Aorta (tissue), 5 donors: ENCODE data around the gene WNK1. TPM values are rescaled to one million over a fixed set of nuclear protein-coding genes. Genes with fewer than 3 reads are reported as not detected.
"Not testable (repeated sequence)": the region's sequence is repeated elsewhere in the genome, so short reads cannot be mapped to it uniquely, and the experiment has no call there.

ENCODE experiments used
- ATAC-seq: fragments of 200-7000 bp; cut with Tn5 transposase; one replicate; pipeline ENCODE4 v1.9.1; 2022; ENCODE audit warnings: moderate library complexity; ENCODE audit not compliant: low FRiP score
- DNase-seq, 2 donors: peaks; one replicate each; pipeline ENCODE4 v3.0.0-alpha.2; 2020
- H3K27ac ChIP-seq, 2 donors: one replicate each; pipeline ENCODE4 v1.5.1; 2013; ENCODE audit warnings: low read length in 2 of 2, mild to moderate bottlenecking in 2 of 2, moderate library complexity in 2 of 2, control low read depth in 1 of 2, inconsistent platforms in 1 of 2, low read depth in 1 of 2
- H3K27me3 ChIP-seq, 2 donors: one replicate each; pipeline ENCODE4 v1.6.1; 2013; ENCODE audit warnings: control low read depth in 1 of 2, low read length in 1 of 2, mild to moderate bottlenecking in 1 of 2, moderate library complexity in 1 of 2; ENCODE audit not compliant: insufficient read depth in 2 of 2, control insufficient read depth in 1 of 2
- H3K36me3 ChIP-seq, 2 donors: one replicate each; pipeline ENCODE4 v1.6.1; 2013; ENCODE audit warnings: control low read depth in 1 of 2, low read length in 1 of 2, mild to moderate bottlenecking in 1 of 2; ENCODE audit not compliant: insufficient read depth in 2 of 2, control insufficient read depth in 1 of 2
- H3K4me1 ChIP-seq, 2 donors: one replicate each; pipeline ENCODE4 v1.6.1; 2013; ENCODE audit warnings: low read length in 2 of 2, control low read depth in 1 of 2, mild to moderate bottlenecking in 1 of 2, moderate library complexity in 1 of 2; ENCODE audit not compliant: insufficient read depth in 2 of 2, control insufficient read depth in 1 of 2
- H3K4me3 ChIP-seq, 2 donors: one replicate each; pipeline ENCODE4 v1.5.1; 2013; ENCODE audit warnings: low read length in 2 of 2, control low read depth in 1 of 2, mild to moderate bottlenecking in 1 of 2
- H3K9me3 ChIP-seq: one replicate; pipeline ENCODE4 v1.6.1; 2013; ENCODE audit warnings: mild to moderate bottlenecking, low read length; ENCODE audit not compliant: control insufficient read depth
- WGBS, 2 donors: extraction: QIAGEN DNeasy Blood & Tissue Kit; methylation state at CpG; one replicate each; pipeline ENCODE4 v1.1.7; 2013; 5-methylcytosine and 5-hydroxymethylcytosine counted together
- intact Hi-C, 2 donors: fragments of 100-400 bp; cut with DNase I; formaldehyde crosslinking; loops; one replicate each; pipeline versions ENCODE4 v1.14.2 to v1.15.0; 2022
- polyA plus RNA-seq, 2 donors: library from polyadenylated mRNA; stranded (reverse); fragments of 200-250 nt; gene quantifications; one replicate each; pipeline ENCODE4 v1.2.3, GENCODE V29; 2013
- total RNA-seq, 2 donors: library from RNA; stranded (reverse); fragmentation: NEBNext Ultra II Directional; extraction: Animal tissue kit (Norgen Biotek cat#: 25700); gene quantifications; one replicate each; pipeline ENCODE4 v1.2.1, GENCODE V29; 2021
- donor health status: healthy with polysubstance abuse.
- donor health status: Bipolar disorder and iron deficiency.
- donor health status: DM: no; HTN: no; CAD: no.
- donor health status: DM: no; HTN: no; CAD: no.
- donor health status: DM: yes; HTN: yes; CAD: no.

Gene WNK1
- total and polyA plus RNA-seq, 4 donors: 22.3 to 226 (median 106) TPM

DNA sequence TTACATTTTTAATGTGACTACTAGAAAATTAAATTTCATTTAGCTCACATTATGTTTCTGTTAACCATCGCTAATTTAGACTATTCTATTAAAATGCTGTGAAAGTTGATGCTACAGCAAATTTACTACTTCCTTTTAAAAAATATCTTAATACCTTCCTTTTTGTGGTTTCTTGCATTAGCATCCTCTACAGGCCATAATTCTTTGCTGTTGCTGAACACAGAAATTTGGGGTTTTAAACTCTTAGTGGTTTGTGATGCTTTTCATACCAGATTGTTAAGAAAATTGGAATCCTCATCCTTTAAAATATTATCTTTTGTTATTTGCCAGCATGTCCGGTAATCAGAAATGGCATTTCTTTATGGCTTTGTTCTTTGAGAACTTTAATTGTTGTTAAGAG lies 18.1 kb downstream of the WNK1 start:
- Histone ChIP-seq H3K9me3 (no peaks in the 10 kb centered on the region), H3K4me1 (peaks cover 2 to 3% of the 10 kb centered on the region in 2 donors), H3K4me3 (no peak overlapping the region), H3K36me3 (no peaks in the 10 kb centered on the region), H3K27me3 (no peaks in the 10 kb centered on the region), H3K27ac (no peak overlapping the region)
- WGBS, 2 donors: 74 to 82% methylated on average over 2 of the region's 2 CpGs
- no peak for ATAC-seq
- DNase-seq: no peak
- intact Hi-C loops: no loop called here

DNA sequence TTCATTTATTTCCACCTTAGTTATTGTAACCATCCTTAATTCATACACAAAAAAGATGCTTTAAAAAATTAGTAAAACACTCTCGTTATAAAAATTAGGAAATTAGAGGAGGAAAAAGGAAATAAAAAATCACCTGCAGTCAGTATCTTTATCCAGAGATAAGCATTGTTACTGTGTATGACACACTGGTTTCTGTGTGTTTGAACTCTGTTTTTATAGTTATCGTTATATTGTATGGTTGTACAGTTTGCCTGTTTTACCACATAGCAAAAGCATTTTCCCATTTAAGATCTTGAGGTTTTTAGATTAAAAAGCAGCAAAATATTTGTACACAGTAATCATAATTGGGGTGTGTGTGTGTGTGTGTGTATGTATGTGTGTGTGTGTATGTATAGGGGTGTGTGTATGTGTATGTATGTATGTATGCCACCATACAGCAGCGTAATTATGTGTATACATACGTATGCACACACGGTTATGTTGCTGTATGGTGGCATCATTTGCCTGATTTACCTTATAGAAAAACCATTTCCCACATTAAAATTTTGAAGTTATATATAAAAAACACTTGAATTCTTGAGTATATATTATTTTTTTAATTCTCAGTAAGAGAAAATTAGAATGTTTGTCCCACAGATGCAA lies 19.8 kb downstream of the WNK1 start:
- peaks cover 2 to 3% of the 10 kb centered on the region in 2 donors for H3K4me1 ChIP-seq
- no peak for ATAC-seq

DNA sequence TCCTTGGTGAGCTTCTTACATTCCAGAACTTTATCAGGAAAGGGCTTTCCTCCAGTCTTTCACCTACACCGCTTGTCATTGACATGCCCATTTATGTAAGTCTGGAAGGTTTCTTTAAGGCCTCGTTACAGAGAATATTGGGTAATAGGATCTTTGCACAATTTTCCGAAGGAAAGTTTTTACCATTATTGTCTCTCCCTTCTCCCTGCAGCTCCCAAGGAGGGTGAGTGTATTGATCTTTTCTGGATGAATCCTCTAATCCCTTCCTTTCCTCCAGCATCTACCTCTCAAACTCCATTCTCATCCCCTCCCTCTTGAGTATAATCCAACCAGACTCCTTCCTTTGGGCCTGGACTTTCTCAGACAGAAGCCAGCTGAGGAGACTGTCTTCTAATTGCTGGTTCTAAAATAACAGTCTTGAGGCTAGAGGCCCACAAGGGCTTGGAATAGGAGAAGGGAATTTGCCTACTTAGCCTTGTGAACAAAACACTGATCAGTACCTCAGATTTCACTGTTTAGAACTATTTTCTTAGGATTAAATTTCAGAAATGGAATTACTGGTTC lies 21.8 kb downstream of the WNK1 start:
- no peaks in the 10 kb centered on the region for H3K27me3 ChIP-seq
- peak overlapping the region in 1 of 2 donors; percentile 43 for H3K27ac ChIP-seq

More for the DNA sequence above, 19.8 kb downstream of the WNK1 start:
- H3K9me3 ChIP-seq: no peaks in the 10 kb centered on the region
- DNase-seq: no peak
- intact Hi-C loops: no loop called here
- H3K36me3 ChIP-seq: no peaks in the 10 kb centered on the region
- no peak overlapping the region for H3K27ac ChIP-seq
- no peak overlapping the region for H3K4me3 ChIP-seq
- WGBS, 2 donors: 93 to 94% methylated on average over 5 of the region's 5 CpGs
- no peaks in the 10 kb centered on the region for H3K27me3 ChIP-seq

DNA sequence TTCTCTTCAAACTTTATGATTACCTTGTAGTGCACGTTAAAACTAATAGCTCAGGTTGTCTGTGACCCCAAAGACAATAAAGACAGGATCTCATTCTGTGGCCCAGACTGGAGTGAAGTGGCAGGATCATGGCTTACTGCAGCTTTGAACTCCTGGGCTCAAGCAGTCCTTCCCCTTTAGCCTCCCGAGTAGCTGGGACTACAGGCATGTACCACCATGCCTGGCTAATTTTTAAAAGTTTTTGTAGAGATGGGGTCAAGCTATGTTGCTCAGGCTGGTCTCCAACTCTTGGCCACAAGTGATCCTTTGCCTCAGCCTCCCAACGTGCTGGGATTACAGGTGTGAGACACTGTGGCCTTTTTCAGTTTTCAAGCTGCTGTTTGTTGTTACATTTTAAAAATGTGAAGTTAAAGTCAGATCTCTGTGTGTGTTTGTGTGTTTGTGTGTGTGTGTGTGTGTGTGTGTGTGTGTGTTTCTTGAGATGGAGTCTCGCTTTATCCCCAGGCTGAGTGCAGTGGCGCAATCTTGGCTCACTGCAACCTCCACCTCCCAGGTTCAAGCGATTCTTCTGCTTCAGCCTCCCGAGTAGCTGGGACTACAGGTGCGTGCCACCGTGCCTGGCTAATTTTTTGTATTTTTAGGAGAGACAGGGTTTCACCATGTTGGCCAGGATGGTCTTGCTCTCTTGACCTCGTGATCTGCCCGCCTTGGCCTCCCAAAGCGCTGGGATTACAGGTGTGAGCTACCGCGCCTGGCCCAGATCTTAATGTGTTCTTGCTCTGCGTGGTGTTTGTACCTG lies 23.8 kb downstream of the WNK1 start:
- ATAC-seq, H3K27ac ChIP-seq, H3K9me3 ChIP-seq, DNase-seq, H3K27me3 ChIP-seq, H3K36me3 ChIP-seq, H3K4me3 ChIP-seq, intact Hi-C loops: not testable (repeated sequence)
- H3K4me1 ChIP-seq: peaks cover 2 to 10% of the 10 kb centered on the region in 2 donors
- 91 to 93% methylated on average over 15 of the region's 15 CpGs for WGBS, 2 donors

More for the DNA sequence above, 21.8 kb downstream of the WNK1 start:
- ATAC-seq: peak; percentile 19
- H3K9me3 ChIP-seq: no peaks in the 10 kb centered on the region
- H3K36me3 ChIP-seq: no peaks in the 10 kb centered on the region
- H3K4me3 ChIP-seq: no peak overlapping the region
- WGBS, 2 donors: 40 to 43% methylated on average over 3 of the region's 3 CpGs
- no peak for DNase-seq
- peaks cover 2 to 3% of the 10 kb centered on the region in 2 donors for H3K4me1 ChIP-seq
- intact Hi-C loops: no loop called here

DNA sequence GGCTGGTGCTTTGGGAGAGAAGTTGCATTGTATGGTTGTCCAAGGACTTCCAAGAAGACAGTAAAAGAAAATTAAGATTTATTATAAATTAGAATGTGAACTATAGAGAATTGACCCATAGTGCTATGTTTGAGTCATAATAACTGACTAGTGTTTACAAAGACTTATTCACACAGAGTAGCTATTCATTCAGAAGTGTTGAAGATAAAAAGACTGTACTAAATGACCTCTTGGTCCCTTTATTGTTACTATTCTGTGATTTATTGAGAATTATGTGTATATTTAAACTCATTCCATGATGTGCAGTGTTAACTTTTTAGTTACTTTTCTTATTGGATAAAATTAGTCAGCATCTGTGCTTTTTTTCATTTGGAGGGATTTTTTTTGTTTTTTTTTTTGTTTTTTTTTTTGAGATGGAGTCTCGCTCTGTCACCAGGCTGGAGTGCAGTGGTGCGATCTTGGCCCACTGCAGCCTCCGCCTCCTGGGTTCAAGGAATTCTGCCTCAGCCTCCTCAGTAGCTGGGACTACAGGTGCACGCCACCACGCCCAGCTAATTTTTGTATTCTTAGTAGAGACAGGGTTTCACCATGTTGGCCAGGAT lies 24.5 kb downstream of the WNK1 start:
- H3K36me3 ChIP-seq, intact Hi-C loops, H3K9me3 ChIP-seq, H3K27ac ChIP-seq, DNase-seq, H3K4me3 ChIP-seq, H3K27me3 ChIP-seq, ATAC-seq: not testable (repeated sequence)
- WGBS, 2 donors: 92 to 95% methylated on average over 5 of the region's 5 CpGs
- H3K4me1 ChIP-seq: peaks cover 2 to 10% of the 10 kb centered on the region in 2 donors

DNA sequence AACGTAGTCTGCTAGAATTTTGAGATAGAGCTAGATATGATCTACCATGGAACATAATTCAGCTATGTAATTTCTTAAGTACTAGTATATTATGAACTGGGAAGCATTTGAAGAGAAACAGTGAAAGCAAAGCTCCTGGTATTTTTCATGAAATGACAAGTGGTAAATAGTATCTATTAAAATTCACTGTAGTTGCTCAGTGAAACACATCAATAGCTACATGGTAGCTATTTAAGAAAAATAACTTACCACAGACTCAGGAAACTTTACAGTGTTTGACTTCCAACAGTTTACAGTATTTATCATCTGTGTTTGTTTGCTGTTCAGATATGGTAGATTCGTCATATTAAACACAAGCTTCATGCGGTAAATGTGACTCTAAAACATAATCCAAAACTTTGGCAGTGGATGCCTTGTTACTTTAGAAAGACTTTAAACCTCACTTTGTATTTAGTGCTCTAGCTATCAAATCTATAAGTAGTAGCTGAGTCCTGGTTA lies 25.2 kb downstream of the WNK1 start:
- no peaks in the 10 kb centered on the region for H3K9me3 ChIP-seq
- DNase-seq (no peak), ATAC-seq (no peak)
- no peaks in the 10 kb centered on the region for H3K27me3 ChIP-seq
- H3K36me3 ChIP-seq: no peaks in the 10 kb centered on the region
- peaks cover 2 to 10% of the 10 kb centered on the region in 2 donors for H3K4me1 ChIP-seq
- WGBS, 2 donors: 77 to 86% methylated on average over 3 of the region's 3 CpGs
- intact Hi-C loops: no loop called here
- H3K4me3 ChIP-seq: no peak overlapping the region
- no peak overlapping the region for H3K27ac ChIP-seq

DNA sequence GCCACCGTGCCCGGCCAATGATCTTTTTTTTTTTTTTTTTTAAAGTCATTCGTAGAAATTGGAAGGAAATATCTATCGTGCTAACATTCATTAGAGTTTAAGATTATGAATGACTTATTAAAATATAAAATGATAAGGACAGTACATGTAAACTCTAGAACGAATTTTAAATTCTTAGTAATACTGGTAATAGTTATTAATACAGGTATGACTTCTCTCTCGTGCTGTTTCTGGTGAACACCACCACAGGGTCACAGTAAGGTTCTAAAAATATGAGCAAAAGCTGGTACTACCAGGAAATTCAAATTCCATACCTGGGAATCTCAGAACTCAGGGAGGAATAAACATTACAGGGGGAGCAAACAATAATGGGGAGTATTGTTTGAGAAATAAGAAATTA lies 26.2 kb downstream of the WNK1 start:
- Histone ChIP-seq H3K36me3 (no peaks in the 10 kb centered on the region), H3K4me3 (no peak overlapping the region), H3K27ac (no peak overlapping the region), H3K4me1 (peaks cover 2 to 10% of the 10 kb centered on the region in 2 donors), H3K27me3 (no peaks in the 10 kb centered on the region), H3K9me3 (no peaks in the 10 kb centered on the region)
- no peak for ATAC-seq
- intact Hi-C loops: no loop called here
- DNase-seq: no peak
- 70 to 77% methylated on average over 6 of the region's 6 CpGs for WGBS, 2 donors

DNA sequence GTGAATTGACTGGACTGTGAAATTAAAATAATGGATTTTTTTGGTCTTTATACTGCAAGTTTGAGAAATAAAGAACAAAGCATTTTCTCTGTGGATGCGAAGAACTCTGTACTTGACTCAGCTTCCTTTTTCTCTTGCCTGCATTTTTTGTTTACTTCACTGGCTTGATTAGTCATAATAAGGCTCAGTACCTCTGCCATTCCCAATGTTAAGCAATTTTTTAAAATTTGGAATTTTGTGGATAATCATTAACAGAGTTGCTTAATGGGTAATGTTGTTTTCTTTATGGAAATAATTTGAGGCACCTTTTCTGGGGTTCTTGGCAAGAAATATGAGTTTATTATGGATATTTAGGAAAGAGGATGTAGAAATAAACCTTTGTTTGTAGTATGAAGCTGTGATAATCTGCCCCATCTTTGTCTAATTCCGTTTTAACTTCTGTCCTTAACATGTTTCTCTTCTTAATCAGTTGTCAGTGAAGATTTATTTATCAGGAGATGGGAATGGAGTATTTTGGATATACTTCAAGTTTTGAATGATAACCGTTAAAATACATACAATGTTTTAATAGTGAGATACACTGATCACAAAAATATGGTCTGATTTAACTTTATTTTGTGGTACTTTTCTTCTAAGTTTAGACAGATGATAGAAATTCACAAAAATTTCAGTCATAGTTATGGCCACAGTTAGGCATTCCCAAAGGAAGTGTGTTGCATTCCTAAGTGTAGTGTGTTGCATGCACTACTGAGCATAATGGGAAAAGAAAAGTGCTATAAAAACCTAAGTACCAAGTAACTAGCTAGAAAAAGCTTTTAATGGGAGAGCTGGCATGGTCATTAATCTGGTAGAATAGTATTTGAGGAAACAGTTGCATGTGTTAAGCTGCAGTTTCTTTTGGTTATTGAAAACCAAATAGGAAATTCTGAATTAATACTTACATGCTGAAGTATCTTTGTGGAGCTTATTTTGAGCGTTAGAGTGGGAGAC lies 27.7 kb downstream of the WNK1 start:
- intact Hi-C loops: no loop called here
- WGBS, 2 donors: 21 to 27% methylated on average over 4 of the region's 4 CpGs
- Histone ChIP-seq H3K36me3 (no peaks in the 10 kb centered on the region), H3K27me3 (no peaks in the 10 kb centered on the region), H3K4me3 (peak overlapping the region in 1 of 2 donors; percentile 26), H3K9me3 (no peaks in the 10 kb centered on the region), H3K27ac (no peak overlapping the region), H3K4me1 (peaks cover 2 to 7% of the 10 kb centered on the region in 2 donors)
- ATAC-seq: no peak
- no peak for DNase-seq
